ENCODE measurements around the gene IL12RB1. TPM values are rescaled to one million over a fixed set of nuclear protein-coding genes. Genes with fewer than 3 reads are reported as not detected.

IL12RB1 gene
- polyA plus RNA-seq, 1 donor (not counting 4 experiments of a cell fraction or from before 2014, with no cell fraction given) = 0.09 TPM

DNA sequence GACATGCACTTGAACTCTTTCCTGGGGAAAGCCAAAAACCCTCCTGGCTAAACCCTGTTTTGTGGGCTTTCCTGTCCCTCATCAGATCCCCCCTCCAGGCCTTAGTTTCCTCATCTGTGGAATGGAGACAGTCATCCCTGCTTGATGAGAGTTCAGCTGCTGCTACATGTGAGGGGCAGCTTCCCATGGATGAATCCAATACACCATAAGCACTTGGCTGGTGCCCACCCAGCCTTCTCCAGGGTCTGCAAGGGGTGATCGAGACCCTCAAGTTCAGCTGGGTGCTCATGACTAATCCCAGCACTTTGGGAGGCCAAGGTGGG lies 21.6 kb downstream of the IL12RB1 start:
- H3K4me2 ChIP-seq (ENCODE audit: control insufficient read depth, extremely low read depth, insufficient read depth, low read depth, low read length) = no peak overlapping the region
- H2AFZ ChIP-seq (ENCODE audit: control insufficient read depth, low read length) = no peak overlapping the region
- H3K9me3 ChIP-seq (ENCODE audit: control insufficient read depth, low read depth, low read length) = no peaks in the 10 kb centered on the region
- H3K27me3 ChIP-seq (ENCODE audit: control insufficient read depth, extremely low read depth, insufficient read depth, low read length) = no peaks in the 10 kb centered on the region
- dilution Hi-C loops (cut with MboI; ENCODE audit: extremely low pct_ligation_motif_present, low sequenced_read_pairs) = no loop called here
- H3K36me3 ChIP-seq (ENCODE audit: control insufficient read depth in 2 of 2, extremely low read depth in 1 of 2, insufficient read depth in 2 of 2, low read length in 2 of 2) = no peaks in the 10 kb centered on the region
- H3K79me2 ChIP-seq (ENCODE audit: control insufficient read depth, insufficient read depth, low read length) = no peaks in the 10 kb centered on the region
- H3K4me1 ChIP-seq (ENCODE audit: control insufficient read depth, extremely low read depth, insufficient read depth, low read length) = no peaks in the 10 kb centered on the region
- no peaks in the 10 kb centered on the region for H3K9me1 ChIP-seq (ENCODE audit: control insufficient read depth, extremely low read depth, insufficient read depth, low read length)
- DNase-seq (ENCODE audit: low read depth, low spot score) (no peak), FAIRE-seq (no peak)
- no peaks in the 10 kb centered on the region for H4K20me1 ChIP-seq (ENCODE audit: control insufficient read depth, extremely low read depth, insufficient read depth, low read length)
- H3K9ac ChIP-seq (ENCODE audit: control insufficient read depth, extremely low read depth, insufficient read depth, low read length) = no peak overlapping the region
- TF ChIP-seq, protein P1, sequence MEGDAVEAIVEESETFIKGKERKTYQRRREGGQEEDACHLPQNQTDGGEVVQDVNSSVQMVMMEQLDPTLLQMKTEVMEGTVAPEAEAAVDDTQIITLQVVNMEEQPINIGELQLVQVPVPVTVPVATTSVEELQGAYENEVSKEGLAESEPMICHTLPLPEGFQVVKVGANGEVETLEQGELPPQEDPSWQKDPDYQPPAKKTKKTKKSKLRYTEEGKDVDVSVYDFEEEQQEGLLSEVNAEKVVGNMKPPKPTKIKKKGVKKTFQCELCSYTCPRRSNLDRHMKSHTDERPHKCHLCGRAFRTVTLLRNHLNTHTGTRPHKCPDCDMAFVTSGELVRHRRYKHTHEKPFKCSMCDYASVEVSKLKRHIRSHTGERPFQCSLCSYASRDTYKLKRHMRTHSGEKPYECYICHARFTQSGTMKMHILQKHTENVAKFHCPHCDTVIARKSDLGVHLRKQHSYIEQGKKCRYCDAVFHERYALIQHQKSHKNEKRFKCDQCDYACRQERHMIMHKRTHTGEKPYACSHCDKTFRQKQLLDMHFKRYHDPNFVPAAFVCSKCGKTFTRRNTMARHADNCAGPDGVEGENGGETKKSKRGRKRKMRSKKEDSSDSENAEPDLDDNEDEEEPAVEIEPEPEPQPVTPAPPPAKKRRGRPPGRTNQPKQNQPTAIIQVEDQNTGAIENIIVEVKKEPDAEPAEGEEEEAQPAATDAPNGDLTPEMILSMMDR (optimal IDR thresholded peaks at IDR 0.05 in 1 of 3, IDR thresholded peaks at IDR 0.05 in 1 of 3, conservative IDR thresholded peaks at IDR 0.05 in 1 of 3; ENCODE audit: extremely low read depth in 1 of 3, insufficient read depth in 2 of 3, low read length in 3 of 3) = no peak
- no peak for TF ChIP-seq EZH2 (IDR thresholded peaks at IDR 0.05; ENCODE audit: low read length)
- H3K27ac ChIP-seq (ENCODE audit: control insufficient read depth, insufficient read depth, low read length) = no peak overlapping the region
- no peak overlapping the region for H3K4me3 ChIP-seq (ENCODE audit: control insufficient read depth in 2 of 3, extremely low read depth in 1 of 3, insufficient read depth in 2 of 3, low read depth in 1 of 3, low read length in 3 of 3)

DNA sequence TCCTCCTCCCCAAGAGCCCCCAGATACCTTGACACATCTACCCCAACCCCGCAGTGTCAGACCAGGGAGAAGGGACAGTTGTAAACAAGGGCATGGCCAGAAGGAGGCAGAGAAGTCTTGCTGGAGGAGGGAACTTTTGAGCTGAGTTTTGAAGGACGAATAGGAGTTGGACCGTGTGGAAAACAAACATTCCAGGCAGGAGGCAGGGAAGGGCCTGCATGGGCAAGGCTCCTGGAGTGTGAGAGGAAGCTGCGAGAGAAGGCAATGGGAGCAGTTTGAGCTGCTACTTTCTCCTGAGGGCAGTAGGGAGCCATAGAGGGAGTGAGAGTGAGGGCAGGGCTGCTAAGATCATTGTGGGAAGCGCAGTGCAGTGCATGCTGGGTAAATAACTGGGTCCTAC lies 23.3 kb downstream of the IL12RB1 start:
- H3K27me3 ChIP-seq (ENCODE audit: control insufficient read depth, extremely low read depth, insufficient read depth, low read length) = no peaks in the 10 kb centered on the region
- H3K9me1 ChIP-seq (ENCODE audit: control insufficient read depth, extremely low read depth, insufficient read depth, low read length) = no peaks in the 10 kb centered on the region
- H3K9ac ChIP-seq (ENCODE audit: control insufficient read depth, extremely low read depth, insufficient read depth, low read length) = no peak overlapping the region
- H3K4me2 ChIP-seq (ENCODE audit: control insufficient read depth, extremely low read depth, insufficient read depth, low read depth, low read length) = no peak overlapping the region
- DNase-seq (ENCODE audit: low read depth, low spot score) (no peak), FAIRE-seq (no peak)
- dilution Hi-C loops (cut with MboI; ENCODE audit: extremely low pct_ligation_motif_present, low sequenced_read_pairs) = no loop called here
- no peak overlapping the region for H3K27ac ChIP-seq (ENCODE audit: control insufficient read depth, insufficient read depth, low read length)
- no peaks in the 10 kb centered on the region for H3K36me3 ChIP-seq (ENCODE audit: control insufficient read depth in 2 of 2, extremely low read depth in 1 of 2, insufficient read depth in 2 of 2, low read length in 2 of 2)
- no peaks in the 10 kb centered on the region for H3K9me3 ChIP-seq (ENCODE audit: control insufficient read depth, low read depth, low read length)
- no peak overlapping the region for H2AFZ ChIP-seq (ENCODE audit: control insufficient read depth, low read length)
- TF ChIP-seq, protein P1 (optimal IDR thresholded peaks at IDR 0.05 in 1 of 3, IDR thresholded peaks at IDR 0.05 in 1 of 3, conservative IDR thresholded peaks at IDR 0.05 in 1 of 3; ENCODE audit: extremely low read depth in 1 of 3, insufficient read depth in 2 of 3, low read length in 3 of 3) = no peak
- TF ChIP-seq EZH2 (IDR thresholded peaks at IDR 0.05; ENCODE audit: low read length) = no peak
- H3K4me1 ChIP-seq (ENCODE audit: control insufficient read depth, extremely low read depth, insufficient read depth, low read length) = no peaks in the 10 kb centered on the region
- H3K4me3 ChIP-seq (ENCODE audit: control insufficient read depth in 2 of 3, extremely low read depth in 1 of 3, insufficient read depth in 2 of 3, low read depth in 1 of 3, low read length in 3 of 3) = no peak overlapping the region
- no peaks in the 10 kb centered on the region for H3K79me2 ChIP-seq (ENCODE audit: control insufficient read depth, insufficient read depth, low read length)
- no peaks in the 10 kb centered on the region for H4K20me1 ChIP-seq (ENCODE audit: control insufficient read depth, extremely low read depth, insufficient read depth, low read length)

Data from keratinocyte (primary cell).